Left ventricle myocardium superior (tissue), 1 donor: ENCODE measurements around the gene PLCB1. TPM values are rescaled to one million over a fixed set of nuclear protein-coding genes. Genes with fewer than 3 reads are reported as not detected.
"Not testable (repeated sequence)": the region's sequence is repeated elsewhere in the genome, so short reads cannot be mapped to it uniquely, and the experiment has no call there.

Source experiments
- ATAC-seq: fragments of 200-7000 bp; cut with Tn5 transposase; one replicate; pipeline ENCODE4 v1.9.1; 2020; ENCODE audit warnings: mild to moderate bottlenecking, moderate library complexity
- DNase-seq: peaks from one replicate; pipeline ENCODE4 v3.0.0-alpha.2; 2020
- intact Hi-C: fragments of 100-400 bp; cut with micrococcal nuclease; formaldehyde crosslinking; loops from one replicate; pipeline ENCODE4 v1.11.0; 2022
- total RNA-seq: library from RNA; stranded (reverse); fragmentation: NEBNext Ultra II Directional; extraction: Animal tissue kit (Norgen Biotek cat#: 25700); gene quantifications from one replicate; pipeline ENCODE4 v1.2.1, GENCODE V29; 2021
- donor health status: DM: no; HTN: yes; CAD: no; lungs with severe emphysema.

Gene PLCB1
- total RNA-seq, 1 donor from 2014 or later = 7.7 TPM

GRCh38 chr20:8152847-8153246 lies 20.8 kb downstream of the PLCB1 start:
- ATAC-seq (no peak), DNase-seq (no peak)
- intact Hi-C loops = no loop called here

GRCh38 chr20:8153281-8153908 lies 21.3 kb downstream of the PLCB1 start:
- intact Hi-C loops = no loop called here
- ATAC-seq (peak; percentile 38), DNase-seq (no peak)

GRCh38 chr20:8154638-8155037 lies 22.6 kb downstream of the PLCB1 start:
- no peak for DNase-seq
- ATAC-seq = no peak
- intact Hi-C loops = no loop called here

- intact Hi-C loops = no loop called here
- ATAC-seq (no peak), DNase-seq (no peak)
These were observed 23.2 kb downstream of the PLCB1 start for GRCh38 chr20:8155229-8155628.

- peak; percentile 73 for ATAC-seq
- DNase-seq = peak; percentile 26
- intact Hi-C loops = no loop called here
These were observed 23.7 kb downstream of the PLCB1 start for GRCh38 chr20:8155812-8156211.

GRCh38 chr20:8156235-8157079 lies 24.4 kb downstream of the PLCB1 start:
- ATAC-seq (peak; percentile 53), DNase-seq (no peak)
- intact Hi-C loops = no loop called here

- DNase-seq, intact Hi-C loops, ATAC-seq: not testable (repeated sequence)
These were observed 27.2 kb downstream of the PLCB1 start for GRCh38 chr20:8159217-8159616.

- peak; percentile 73 for ATAC-seq
- intact Hi-C loops = no loop called here
- no peak for DNase-seq
These were observed 29.4 kb downstream of the PLCB1 start for GRCh38 chr20:8161264-8162071.

- peak; percentile 63 for ATAC-seq
- intact Hi-C loops = no loop called here
These were observed 30.5 kb downstream of the PLCB1 start for GRCh38 chr20:8162610-8163009.

GRCh38 chr20:8163543-8163942 lies 31.5 kb downstream of the PLCB1 start:
- no peak for ATAC-seq
- DNase-seq = no peak
- intact Hi-C loops = no loop called here

More at GRCh38 chr20:8162610-8163009, 30.5 kb downstream of the PLCB1 start:
- no peak for DNase-seq

GRCh38 chr20:8166730-8167129 lies 34.7 kb downstream of the PLCB1 start:
- DNase-seq = no peak
- intact Hi-C loops = no loop called here
- ATAC-seq = no peak

- ATAC-seq (no peak), DNase-seq (no peak)
- intact Hi-C loops = no loop called here
These were observed 36.8 kb downstream of the PLCB1 start for GRCh38 chr20:8168785-8169288.

- ATAC-seq = no peak
These were observed 38.9 kb downstream of the PLCB1 start for GRCh38 chr20:8170921-8171320.

GRCh38 chr20:8172191-8172590 lies 40.1 kb downstream of the PLCB1 start:
- DNase-seq (no peak), ATAC-seq (no peak)
- intact Hi-C loops = no loop called here

More at GRCh38 chr20:8170921-8171320, 38.9 kb downstream of the PLCB1 start:
- intact Hi-C loops = no loop called here
- DNase-seq = no peak

- intact Hi-C loops = no loop called here
- no peak for ATAC-seq
- DNase-seq = no peak
These were observed 43.9 kb downstream of the PLCB1 start for GRCh38 chr20:8175741-8176675.

- ATAC-seq (no peak), DNase-seq (no peak)
- intact Hi-C loops = no loop called here
These were observed 51.5 kb downstream of the PLCB1 start for GRCh38 chr20:8183526-8183925.

- DNase-seq (no peak), ATAC-seq (no peak)
- intact Hi-C loops = no loop called here
These were observed 55.7 kb downstream of the PLCB1 start for GRCh38 chr20:8187740-8188139.

- intact Hi-C loops = no loop called here
- no peak for DNase-seq
- no peak for ATAC-seq
These were observed 58.2 kb downstream of the PLCB1 start for GRCh38 chr20:8190043-8190880.
